Suprapubic skin (tissue), 4 donors: ENCODE data around the gene DLGAP4. TPM values are rescaled to one million over a fixed set of nuclear protein-coding genes. Genes with fewer than 3 reads are reported as not detected.

Source experiments
- DNase-seq, 2 donors: peaks; one replicate each; pipeline ENCODE4 v3.0.0-alpha.2; 2019; ENCODE audit warnings: low spot score in 2 of 2
- H3K27ac ChIP-seq: fragments of 200-600 bp; sonication (generic); one replicate; pipeline ENCODE4 v1.5.1; 2019
- H3K27me3 ChIP-seq: fragments of 200-600 bp; sonication (generic); one replicate; pipeline ENCODE4 v1.5.1; 2019
- H3K36me3 ChIP-seq: fragments of 200-600 bp; sonication (generic); one replicate; pipeline ENCODE4 v1.5.1; 2019
- H3K4me1 ChIP-seq: fragments of 200-600 bp; sonication (generic); one replicate; pipeline ENCODE4 v1.5.1; 2019
- H3K4me3 ChIP-seq: fragments of 200-600 bp; sonication (generic); one replicate; pipeline ENCODE4 v1.5.1; 2019; ENCODE audit warnings: mild to moderate bottlenecking
- H3K9me3 ChIP-seq: fragments of 200-600 bp; sonication (generic); one replicate; pipeline ENCODE4 v1.5.1; 2019
- CTCF ChIP-seq, 2 donors: fragments of 200-600 bp in 1 of 2; fragments of 450-650 bp in 1 of 2; sonication (generic) in 1 of 2; IDR thresholded peaks; one replicate each; pipeline ENCODE4 v1.5.1; 2016 to 2019; ENCODE audit warnings: antibody characterized with exemption in 2 of 2, mild to moderate bottlenecking in 1 of 2, moderate library complexity in 1 of 2
- EP300 ChIP-seq: sonication (generic); formaldehyde crosslinking; IDR thresholded peaks from one replicate; pipeline ENCODE4 v1.6.1; 2017; ENCODE audit warnings: antibody characterized with exemption
- POLR2A ChIP-seq, 2 donors: fragments of 450-650 bp; IDR thresholded peaks; one replicate each; pipeline ENCODE4 v1.6.1; 2017; ENCODE audit warnings: antibody characterized with exemption in 2 of 2, mild to moderate bottlenecking in 2 of 2, moderate library complexity in 2 of 2
- POLR2AphosphoS5 ChIP-seq, 3 donors: sonication (generic); formaldehyde crosslinking; IDR thresholded peaks; one replicate each; pipeline ENCODE4 v1.6.1; 2017; ENCODE audit warnings: antibody characterized with exemption in 3 of 3
- WGBS: methylation state at CpG from one replicate; pipeline ENCODE4 v1.1.5; 2018; 5-methylcytosine and 5-hydroxymethylcytosine counted together
- total RNA-seq, 4 donors: library from RNA; depleted of rRNA; stranded (reverse); fragments of >200 nt; gene quantifications; one replicate each; pipeline ENCODE4 v1.1.0, GENCODE V29; 2016

The DLGAP4 gene
- total RNA-seq, 4 donors from 2014 or later: 69.5 to 120 (median 96.8) TPM

- DNase-seq: no peak
- 95% methylated on average over 4 of the region's 12 CpGs for WGBS
Observed at GRCh38 chr20:36262440-36262839, 43.7 kb upstream of the DLGAP4 start.

GRCh38 chr20:36264426-36265246, 41.5 kb upstream of the DLGAP4 start:
- Histone ChIP-seq H3K9me3 (no peaks in the 10 kb centered on the region), H3K27ac (no peak overlapping the region), H3K4me1 (no peaks in the 10 kb centered on the region), H3K27me3 (no peaks in the 10 kb centered on the region), H3K4me3 (no peak overlapping the region), H3K36me3 (no peaks in the 10 kb centered on the region)
- TF ChIP-seq POLR2AphosphoS5 (IDR thresholded peaks at IDR 0.05): no peak
- no peak for TF ChIP-seq EP300
- no peak for TF ChIP-seq CTCF (IDR thresholded peaks at IDR 0.05)
- no peak for TF ChIP-seq POLR2A (IDR thresholded peaks at IDR 0.05)
- DNase-seq: no peak
- WGBS: 93% methylated on average over 19 of the region's 20 CpGs

More at GRCh38 chr20:36262440-36262839, 43.7 kb upstream of the DLGAP4 start:
- TF ChIP-seq POLR2AphosphoS5 (IDR thresholded peaks at IDR 0.05) (no peak), EP300 (no peak), CTCF (IDR thresholded peaks at IDR 0.05) (no peak), POLR2A (IDR thresholded peaks at IDR 0.05) (no peak)
- no peaks in the 10 kb centered on the region for H3K36me3 ChIP-seq
- H3K27ac ChIP-seq: no peak overlapping the region
- no peak overlapping the region for H3K4me3 ChIP-seq
- H3K27me3 ChIP-seq: no peaks in the 10 kb centered on the region
- no peaks in the 10 kb centered on the region for H3K4me1 ChIP-seq
- H3K9me3 ChIP-seq: no peaks in the 10 kb centered on the region

- Histone ChIP-seq H3K4me1 (no peaks in the 10 kb centered on the region), H3K27ac (no peak overlapping the region), H3K9me3 (no peaks in the 10 kb centered on the region), H3K4me3 (no peak overlapping the region), H3K36me3 (no peaks in the 10 kb centered on the region), H3K27me3 (no peaks in the 10 kb centered on the region)
- DNase-seq: no peak
- TF ChIP-seq POLR2A (IDR thresholded peaks at IDR 0.05) (no peak), CTCF (IDR thresholded peaks at IDR 0.05) (no peak), POLR2AphosphoS5 (IDR thresholded peaks at IDR 0.05) (no peak), EP300 (no peak)
- 70% methylated on average over 2 of the region's 6 CpGs for WGBS
Observed at GRCh38 chr20:36266189-36266588, 40.0 kb upstream of the DLGAP4 start.

- Histone ChIP-seq H3K4me1 (no peaks in the 10 kb centered on the region), H3K36me3 (no peaks in the 10 kb centered on the region), H3K9me3 (no peaks in the 10 kb centered on the region), H3K27me3 (no peaks in the 10 kb centered on the region), H3K4me3 (no peak overlapping the region), H3K27ac (no peak overlapping the region)
- TF ChIP-seq CTCF (IDR thresholded peaks at IDR 0.05) (no peak), POLR2AphosphoS5 (IDR thresholded peaks at IDR 0.05) (no peak), EP300 (no peak), POLR2A (IDR thresholded peaks at IDR 0.05) (no peak)
- WGBS: 83% methylated on average over 12 of the region's 24 CpGs
- no peak for DNase-seq
Observed at GRCh38 chr20:36267605-36268381, 38.3 kb upstream of the DLGAP4 start.
